Spleen (tissue), 11 donors: ENCODE data around the gene TRIM14. TPM values are rescaled to one million over a fixed set of nuclear protein-coding genes. Genes with fewer than 3 reads are reported as not detected.

Experiments
- DNase-seq: peaks from one replicate; pipeline ENCODE4 v3.0.0-alpha.2; 2020
- H3K27ac ChIP-seq, 8 donors: fragments of 200-600 bp; sonication (generic) in 7 of 8; 1 replicate in 4 of 8; 2 replicates in 4 of 8; pipeline versions ENCODE4 v1.5.0 to v1.8.0; 2016 to 2021; ENCODE audit warnings: inconsistent platforms in 4 of 8, mild to moderate bottlenecking in 4 of 8, moderate library complexity in 1 of 8
- H3K27me3 ChIP-seq, 7 donors: fragments of 200-600 bp; sonication (generic) in 6 of 7; replicated peaks in 1 of 7; 1 replicate in 4 of 7; 2 replicates in 3 of 7; pipeline versions ENCODE4 v1.5.0 to v1.8.0; 2016 to 2021; ENCODE audit warnings: inconsistent platforms in 3 of 7, mild to moderate bottlenecking in 1 of 7
- H3K36me3 ChIP-seq, 6 donors: fragments of 200-600 bp; sonication (generic) in 5 of 6; 1 replicate in 4 of 6; 2 replicates in 2 of 6; pipeline versions ENCODE4 v1.5.0 to v1.8.0; 2016 to 2021; ENCODE audit warnings: inconsistent platforms in 2 of 6
- H3K4me1 ChIP-seq, 6 donors: fragments of 200-600 bp; sonication (generic) in 5 of 6; 1 replicate in 3 of 6; 2 replicates in 3 of 6; pipeline versions ENCODE4 v1.5.0 to v1.8.0; 2016 to 2021; ENCODE audit warnings: inconsistent platforms in 3 of 6
- H3K4me3 ChIP-seq, 8 donors: fragments of 200-600 bp; sonication (generic) in 7 of 8; 1 replicate in 4 of 8; 2 replicates in 4 of 8; pipeline versions ENCODE4 v1.5.0 to v1.8.0; 2016 to 2021; ENCODE audit warnings: inconsistent platforms in 4 of 8, mild to moderate bottlenecking in 4 of 8, moderate library complexity in 2 of 8
- H3K9me3 ChIP-seq, 8 donors: fragments of 200-600 bp; sonication (generic) in 7 of 8; 1 replicate in 4 of 8; 2 replicates in 4 of 8; pipeline versions ENCODE4 v1.5.0 to v1.8.0; 2016 to 2021; ENCODE audit warnings: inconsistent platforms in 4 of 8
- CTCF ChIP-seq, 11 experiments: fragments of 200-600 bp in 7 of 11; fragments of 450-650 bp in 4 of 11; sonication (generic) in 4 of 11; IDR thresholded peaks in 8 of 11; conservative IDR thresholded peaks in 3 of 11; 1 replicate in 7 of 11; 2 replicates in 4 of 11; pipeline versions ENCODE4 v1.4.0 to v1.8.0; 2016 to 2021; ENCODE audit warnings: antibody characterized with exemption in 11 of 11, inconsistent platforms in 4 of 11, mild to moderate bottlenecking in 1 of 11
- POLR2A ChIP-seq, 3 donors: fragments of 450-650 bp; IDR thresholded peaks; one replicate each; pipeline ENCODE4 v1.5.1; 2017; ENCODE audit warnings: antibody characterized with exemption in 3 of 3, mild to moderate bottlenecking in 1 of 3
- POLR2AphosphoS5 ChIP-seq, 3 donors: sonication (generic); formaldehyde crosslinking; IDR thresholded peaks; one replicate each; pipeline ENCODE4 v1.5.1; 2017; ENCODE audit warnings: antibody characterized with exemption in 3 of 3
- WGBS, 5 donors: extraction: QIAGEN DNeasy Blood & Tissue Kit in 3 of 5; methylation state at CpG; one replicate each; pipeline versions ENCODE4 v1.1.5 to v1.1.7; 2013 to 2018; 5-methylcytosine and 5-hydroxymethylcytosine counted together
- intact Hi-C: fragments of 100-400 bp; cut with DNase I; formaldehyde crosslinking; loops from one replicate; pipeline ENCODE4 v1.15.0; 2023; ENCODE audit warnings: low total_unique reads
- polyA plus RNA-seq, 3 donors: library from polyadenylated mRNA; stranded (reverse); fragments of 200-250 nt; gene quantifications; one replicate each; pipeline ENCODE4 v1.2.1, GENCODE V29; 2013
- total RNA-seq, 7 donors: library from RNA; depleted of rRNA in 3 of 7; stranded (reverse); fragments of >200 nt in 3 of 7; fragmentation: NEBNext Ultra II Directional in 4 of 7; extraction: Animal tissue kit (Norgen Biotek cat#: 25700) in 4 of 7; gene quantifications; one replicate each; pipeline versions ENCODE4 v1.1.0 to v1.2.1, GENCODE V29; 2016 to 2021
- donor health status: healthy with polysubstance abuse.
- donor health status: DM: no; HTN: no; CAD: no; lungs with moderate emphysema.
- donor health status: DM: no; HTN: no; CAD: no.
- donor health status: Bipolar disorder and iron deficiency.
- donor health status: healthy.
- donor health status: DM: no; HTN: no; CAD: no.
- donor health status: DM: yes; HTN: yes; CAD: no.

Gene TRIM14
- total and polyA plus RNA-seq, 10 donors, result 11.9 to 92.9 (median 58.1) TPM

GRCh38 chr9:98087420-98088354 lies 31.3 kb downstream of the TRIM14 start:
- Histone ChIP-seq H3K9me3 (no peaks in the 10 kb centered on the region), H3K27me3 (no peaks in the 10 kb centered on the region), H3K4me1 (peaks cover 0 to 55% (median 11%) of the 10 kb centered on the region in 6 donors), H3K27ac (peak overlapping the region in 6 of 8 donors; percentile 9 to 54 (median 46)), H3K4me3 (peak overlapping the region in 6 of 8 donors; percentile 1 to 56 (median 30)), H3K36me3 (peaks cover 0 to 90% (median 29%) of the 10 kb centered on the region in 6 donors)
- WGBS, 5 donors, result 35 to 56% (median 51%) methylated on average over 25 to 92 of the region's 92 CpGs
- TF ChIP-seq POLR2A (IDR thresholded peaks at IDR 0.05), result no peak
- TF ChIP-seq POLR2AphosphoS5 (IDR thresholded peaks at IDR 0.05), result peak; percentile 32 to 76 (median 61)
- TF ChIP-seq CTCF (IDR thresholded peaks at IDR 0.05 in 8 of 11, conservative IDR thresholded peaks at IDR 0.05 in 3 of 11), result peak in 2 of 11 experiments; percentile 7 to 26
- intact Hi-C loops, result no loop called here
- peak; percentile 86 for DNase-seq

- 94 to 97% (median 96%) methylated on average over 4 of the region's 4 CpGs for WGBS, 5 donors
- peaks cover 0 to 91% (median 40%) of the 10 kb centered on the region in 6 donors for H3K36me3 ChIP-seq
- no peaks in the 10 kb centered on the region for H3K27me3 ChIP-seq
- H3K4me1 ChIP-seq, result peaks cover 0 to 58% (median 15%) of the 10 kb centered on the region in 6 donors
- no peak for DNase-seq
- no peak for TF ChIP-seq POLR2AphosphoS5 (IDR thresholded peaks at IDR 0.05)
- TF ChIP-seq POLR2A (IDR thresholded peaks at IDR 0.05), result no peak
- TF ChIP-seq CTCF (IDR thresholded peaks at IDR 0.05 in 8 of 11, conservative IDR thresholded peaks at IDR 0.05 in 3 of 11), result no peak
- no peaks in the 10 kb centered on the region for H3K9me3 ChIP-seq
- peak overlapping the region in 2 of 8 donors; percentile 5 to 29 for H3K27ac ChIP-seq
- intact Hi-C loops, result no loop called here
- H3K4me3 ChIP-seq, result no peak overlapping the region
Measured at GRCh38 chr9:98086461-98086860, 32.6 kb downstream of the TRIM14 start.

- H3K36me3 ChIP-seq, result peaks cover 0 to 92% (median 45%) of the 10 kb centered on the region in 6 donors
Measured at GRCh38 chr9:98085944-98086343, 33.1 kb downstream of the TRIM14 start.

More at GRCh38 chr9:98085944-98086343, 33.1 kb downstream of the TRIM14 start:
- WGBS, 5 donors, result 85 to 98% (median 90%) methylated on average over 6 to 7 of the region's 7 CpGs
- Histone ChIP-seq H3K4me3 (no peak overlapping the region), H3K27me3 (no peaks in the 10 kb centered on the region), H3K27ac (peak overlapping the region in 2 of 8 donors; percentile 5 to 29), H3K4me1 (peaks cover 0 to 61% (median 19%) of the 10 kb centered on the region in 6 donors), H3K9me3 (no peaks in the 10 kb centered on the region)
- peak; percentile 29 for DNase-seq
- TF ChIP-seq CTCF (IDR thresholded peaks at IDR 0.05 in 8 of 11, conservative IDR thresholded peaks at IDR 0.05 in 3 of 11), result no peak
- TF ChIP-seq POLR2A (IDR thresholded peaks at IDR 0.05), result no peak
- TF ChIP-seq POLR2AphosphoS5 (IDR thresholded peaks at IDR 0.05), result no peak
- intact Hi-C loops, result no loop called here
